NT2/D1 (cell line): ENCODE data around the gene NRCAM.

Experiments used
- SUZ12 ChIP-seq: IDR thresholded peaks from 2 replicates; pipeline ENCODE4 v1.6.1; 2011; ENCODE audit not compliant: insufficient read length, insufficient read depth; ENCODE audit errors: extremely low read depth
- YY1 ChIP-seq: IDR thresholded peaks from 2 replicates; pipeline ENCODE4 v1.6.1; 2011; ENCODE audit not compliant: insufficient read length, insufficient read depth

DNA sequence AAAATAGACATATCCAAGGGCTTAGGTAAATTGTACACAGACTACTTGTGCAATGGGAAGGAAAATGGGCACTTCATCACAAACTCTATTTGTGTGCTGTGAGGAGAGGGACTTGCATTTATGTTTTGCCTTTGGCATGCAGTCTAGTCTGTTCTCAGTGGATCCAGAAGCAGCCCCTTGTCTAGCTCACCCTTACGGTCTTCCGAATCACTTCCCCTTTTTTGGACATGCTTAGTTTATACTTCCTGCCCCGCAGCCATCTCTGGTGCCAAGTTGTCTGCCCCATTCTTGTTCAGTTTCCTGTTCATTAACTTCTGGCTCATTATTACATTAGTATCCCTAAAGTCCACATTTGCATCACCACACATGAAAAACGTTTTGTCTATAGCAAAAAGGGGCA is 161.6 kb downstream of the NRCAM start:
- TF ChIP-seq YY1 (no peak), SUZ12 (no peak)
